Vagina (tissue), 2 donors: ENCODE results near the gene CISD2.

ENCODE experiments used
- POLR2A ChIP-seq, 2 donors: fragments of 450-650 bp; IDR thresholded peaks; one replicate each; pipeline ENCODE4 v1.6.1; 2017; ENCODE audit warnings: antibody characterized with exemption in 2 of 2, mild to moderate bottlenecking in 2 of 2, moderate library complexity in 2 of 2
- TF ChIP-seq, protein P1 (sequence below), 3 experiments: fragments of 450-650 bp in 2 of 3; fragments of 200-600 bp in 1 of 3; sonication (generic) in 1 of 3; IDR thresholded peaks; one replicate each; pipeline ENCODE4 v1.5.1; 2017 to 2019; ENCODE audit warnings: antibody characterized with exemption in 3 of 3, mild to moderate bottlenecking in 2 of 3, moderate library complexity in 2 of 3

DNA sequence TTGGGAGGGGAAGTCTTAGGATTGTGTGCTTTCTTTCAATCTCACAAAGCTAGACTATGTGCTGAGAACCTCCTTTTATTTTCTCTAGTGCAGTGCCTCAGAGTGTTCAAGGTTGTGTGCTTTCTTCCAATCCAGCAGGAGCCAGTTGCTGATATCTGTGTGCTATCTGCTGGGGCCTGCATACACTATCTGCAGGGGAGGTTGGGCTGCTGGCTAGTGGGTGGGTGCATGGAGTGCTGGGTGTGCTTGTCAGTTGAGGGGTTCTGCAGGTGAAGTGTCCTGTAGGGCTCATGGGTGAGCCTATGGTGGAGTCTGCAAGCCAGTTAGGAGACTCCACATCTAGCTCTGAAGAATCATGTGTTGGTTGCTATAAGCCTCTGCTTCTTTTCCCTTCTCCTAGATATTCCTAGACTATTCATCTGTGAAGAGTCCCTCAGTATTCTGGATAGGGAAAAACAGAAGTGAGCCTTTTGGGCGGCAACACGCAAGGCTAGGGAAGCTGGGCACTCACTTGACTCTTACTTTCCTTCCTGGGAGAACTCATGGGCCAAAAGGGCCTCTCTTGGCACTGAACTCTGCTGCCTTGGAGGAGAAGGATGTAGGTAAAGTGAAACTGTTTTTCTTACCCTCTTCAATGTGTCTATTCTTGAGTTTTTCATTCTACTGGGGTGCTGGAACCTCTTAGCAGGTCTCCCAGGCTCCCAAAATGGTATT is 8.0 kb upstream of the CISD2 start:
- TF ChIP-seq, protein P1, sequence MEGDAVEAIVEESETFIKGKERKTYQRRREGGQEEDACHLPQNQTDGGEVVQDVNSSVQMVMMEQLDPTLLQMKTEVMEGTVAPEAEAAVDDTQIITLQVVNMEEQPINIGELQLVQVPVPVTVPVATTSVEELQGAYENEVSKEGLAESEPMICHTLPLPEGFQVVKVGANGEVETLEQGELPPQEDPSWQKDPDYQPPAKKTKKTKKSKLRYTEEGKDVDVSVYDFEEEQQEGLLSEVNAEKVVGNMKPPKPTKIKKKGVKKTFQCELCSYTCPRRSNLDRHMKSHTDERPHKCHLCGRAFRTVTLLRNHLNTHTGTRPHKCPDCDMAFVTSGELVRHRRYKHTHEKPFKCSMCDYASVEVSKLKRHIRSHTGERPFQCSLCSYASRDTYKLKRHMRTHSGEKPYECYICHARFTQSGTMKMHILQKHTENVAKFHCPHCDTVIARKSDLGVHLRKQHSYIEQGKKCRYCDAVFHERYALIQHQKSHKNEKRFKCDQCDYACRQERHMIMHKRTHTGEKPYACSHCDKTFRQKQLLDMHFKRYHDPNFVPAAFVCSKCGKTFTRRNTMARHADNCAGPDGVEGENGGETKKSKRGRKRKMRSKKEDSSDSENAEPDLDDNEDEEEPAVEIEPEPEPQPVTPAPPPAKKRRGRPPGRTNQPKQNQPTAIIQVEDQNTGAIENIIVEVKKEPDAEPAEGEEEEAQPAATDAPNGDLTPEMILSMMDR (IDR thresholded peaks at IDR 0.05) = no peak
- TF ChIP-seq POLR2A (IDR thresholded peaks at IDR 0.05) = no peak
